HG02763 (cell line): ENCODE results near the gene CDH11.

Source experiments
- ATAC-seq: cut with Tn5 transposase; IDR thresholded peaks from one replicate; pipeline ENCODE4 v1.9.1; 2021; ENCODE audit warnings: mild to moderate bottlenecking, moderate library complexity; ENCODE audit not compliant: unreplicated experiment

CDH11 gene

GRCh38 chr16:64983963-64984362 lies 137.9 kb downstream of the CDH11 start:
- ATAC-seq, result no peak

GRCh38 chr16:64983231-64983630 lies 138.6 kb downstream of the CDH11 start:
- no peak for ATAC-seq

GRCh38 chr16:64982581-64982980 lies 139.3 kb downstream of the CDH11 start:
- no peak for ATAC-seq

- ATAC-seq, result no peak
Measured at GRCh38 chr16:64981568-64982281, 140.1 kb downstream of the CDH11 start.

- no peak for ATAC-seq
Measured at GRCh38 chr16:64977206-64977920, 144.5 kb downstream of the CDH11 start.

- no peak for ATAC-seq
Measured at GRCh38 chr16:64975821-64976220, 146.0 kb downstream of the CDH11 start.

GRCh38 chr16:64974381-64974780 lies 147.5 kb downstream of the CDH11 start:
- no peak for ATAC-seq

- no peak for ATAC-seq
Measured at GRCh38 chr16:64973171-64973570, 148.7 kb downstream of the CDH11 start.

- ATAC-seq, result no peak
Measured at GRCh38 chr16:64971171-64971570, 150.7 kb downstream of the CDH11 start.

- ATAC-seq, result no peak
Measured at GRCh38 chr16:64969221-64969620, 152.6 kb downstream of the CDH11 start.

GRCh38 chr16:64968539-64968938 lies 153.3 kb downstream of the CDH11 start:
- ATAC-seq, result no peak

GRCh38 chr16:64964126-64964540 lies 157.7 kb downstream of the CDH11 start:
- ATAC-seq, result no peak

- no peak for ATAC-seq
Measured at GRCh38 chr16:64962786-64963185, 159.1 kb downstream of the CDH11 start.

- no peak for ATAC-seq
Measured at GRCh38 chr16:64957246-64957645, 164.6 kb downstream of the CDH11 start.

GRCh38 chr16:64952177-64952576 lies 169.7 kb downstream of the CDH11 start:
- ATAC-seq, result no peak

GRCh38 chr16:64951193-64951592 lies 170.7 kb downstream of the CDH11 start:
- ATAC-seq, result no peak

GRCh38 chr16:64950731-64951130 lies 171.1 kb downstream of the CDH11 start:
- ATAC-seq, result no peak

GRCh38 chr16:64950262-64950661 lies 171.6 kb downstream of the CDH11 start:
- no peak for ATAC-seq

- no peak for ATAC-seq
Measured at GRCh38 chr16:64948056-64948455, 173.8 kb downstream of the CDH11 start.

- no peak for ATAC-seq
Measured at GRCh38 chr16:64947651-64948050, 174.2 kb downstream of the CDH11 start.

- no peak for ATAC-seq
Measured at GRCh38 chr16:64933885-64934284, 188.0 kb downstream of the CDH11 start.

- no peak for ATAC-seq
Measured at GRCh38 chr16:64926476-64926875, 195.4 kb downstream of the CDH11 start.
